ENCODE results near the gene P4HA3. TPM values are rescaled to one million over a fixed set of nuclear protein-coding genes. Genes with fewer than 3 reads are reported as not detected.

Gene P4HA3
- total and polyA plus RNA-seq, 8 donors: 1.3 to 12.1 (median 2.5) TPM

DNA sequence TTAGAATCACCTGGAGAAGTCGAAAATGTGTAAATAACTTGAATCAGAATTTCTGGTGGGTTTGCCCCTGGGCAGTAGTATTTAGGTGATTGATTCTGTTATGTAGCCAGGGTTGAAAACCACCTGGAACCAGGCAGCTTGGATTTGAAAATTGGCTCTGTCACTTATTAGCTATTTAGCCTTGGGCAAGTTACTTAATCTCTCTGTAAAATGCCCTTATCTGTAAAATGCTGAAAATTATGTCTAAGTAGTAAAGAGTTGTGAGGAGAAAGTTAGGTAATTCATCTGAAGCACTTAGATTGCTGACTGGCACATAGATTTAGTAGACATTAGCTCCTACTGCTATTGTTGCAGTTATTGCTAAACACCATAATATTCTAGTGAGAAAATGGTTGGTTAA, 91.1 kb downstream of the P4HA3 start:
- Histone ChIP-seq H3K27ac (no peak overlapping the region), H3K9me3 (no peaks in the 10 kb centered on the region), H3K4me1 (no peaks in the 10 kb centered on the region), H3K27me3 (no peaks in the 10 kb centered on the region), H3K4me3 (no peak overlapping the region), H3K36me3 (peaks cover 0 to 8% of the 10 kb centered on the region in 2 donors)
- no peak for TF ChIP-seq CTCF (IDR thresholded peaks at IDR 0.05)
- ATAC-seq (no peak), DNase-seq (peak in 1 of 4 donors; percentile 5)
- intact Hi-C loops (cut with DNase I): no loop called here

Other genes with a start within 250 kb of the P4HA3 start
- gene C2CD3, start 140.6 kb downstream of the P4HA3 start, total RNA-seq: 10 to 100 TPM; 25.2 to 29.8 TPM
- 10 to 100 TPM; 22.8 to 34.5 (median 27.5) TPM for gene C2CD3, start 140.6 kb downstream of the P4HA3 start, polyA plus RNA-seq (ENCODE audit: insufficient read length in 6 of 6)
- gene PPME1, start 140.4 kb downstream of the P4HA3 start, total RNA-seq: 10 to 100 TPM; 30.8 to 35.8 TPM
- gene PPME1, start 140.4 kb downstream of the P4HA3 start, polyA plus RNA-seq (ENCODE audit: insufficient read length in 6 of 6): 10 to 100 TPM; 43.7 to 48.0 (median 44.9) TPM
- 10 to 100 TPM in 1 of 2 donors, 1 to 10 TPM in 1; 6.8 to 12.2 TPM for gene PGM2L1, start 86.8 kb upstream of the P4HA3 start, total RNA-seq
- gene PGM2L1, start 86.8 kb upstream of the P4HA3 start, polyA plus RNA-seq (ENCODE audit: insufficient read length in 6 of 6): 1 to 10 TPM; 4.8 to 6.3 (median 5.2) TPM
- gene KCNE3, start 155.9 kb upstream of the P4HA3 start, total RNA-seq: 10 to 100 TPM; 21.2 to 26.6 TPM
- gene KCNE3, start 155.9 kb upstream of the P4HA3 start, polyA plus RNA-seq (ENCODE audit: insufficient read length in 6 of 6): 10 to 100 TPM in 5 of 6 donors, 1 to 10 TPM in 1; 9.7 to 14.6 (median 12.9) TPM
- gene LIPT2, start 182.1 kb upstream of the P4HA3 start, total RNA-seq: 1 to 10 TPM; 1.8 to 6.0 TPM
- gene LIPT2, start 182.1 kb upstream of the P4HA3 start, polyA plus RNA-seq (ENCODE audit: insufficient read length in 6 of 6): 1 to 10 TPM; 3.2 to 6.3 (median 4.7) TPM